Right lobe of liver (tissue), 6 donors: ENCODE data around the gene DNAJC13. TPM values are rescaled to one million over a fixed set of nuclear protein-coding genes. Genes with fewer than 3 reads are reported as not detected.

Experiments
- ATAC-seq, 4 donors: fragments of 200-7000 bp; cut with Tn5 transposase; one replicate each; pipeline ENCODE4 v1.9.1; 2020; ENCODE audit warnings: mild to moderate bottlenecking in 4 of 4, moderate library complexity in 4 of 4
- DNase-seq, 3 donors: peaks; one replicate each; pipeline ENCODE4 v3.0.0-alpha.2; 2020
- H3K27ac ChIP-seq, 3 donors: fragments of 200-600 bp; one replicate each; pipeline ENCODE4 v1.8.0; 2022
- H3K27me3 ChIP-seq, 2 donors: fragments of 200-600 bp; one replicate each; pipeline ENCODE4 v1.8.0; 2022
- H3K36me3 ChIP-seq, 4 donors: fragments of 200-600 bp; sonication (generic) in 1 of 4; one replicate each; pipeline versions ENCODE4 v1.5.1 to v1.8.0; 2017 to 2022; ENCODE audit warnings: control low read depth in 1 of 4
- H3K4me1 ChIP-seq, 4 donors: fragments of 200-600 bp; sonication (generic) in 1 of 4; one replicate each; pipeline versions ENCODE4 v1.5.1 to v1.8.0; 2017 to 2022; ENCODE audit warnings: control low read depth in 1 of 4
- H3K4me3 ChIP-seq, 3 donors: fragments of 200-600 bp; one replicate each; pipeline ENCODE4 v1.8.0; 2022
- H3K9me3 ChIP-seq, 4 donors: fragments of 200-600 bp; sonication (generic) in 1 of 4; one replicate each; pipeline versions ENCODE4 v1.5.1 to v1.8.0; 2017 to 2022; ENCODE audit warnings: control low read depth in 1 of 4
- CTCF ChIP-seq, 4 donors: fragments of 200-600 bp in 3 of 4; fragments of 450-650 bp in 1 of 4; IDR thresholded peaks; one replicate each; pipeline versions ENCODE4 v1.5.1 to v1.8.0; 2016 to 2022; ENCODE audit warnings: antibody characterized with exemption in 4 of 4, mild to moderate bottlenecking in 2 of 4
- POLR2A ChIP-seq: fragments of 450-650 bp; IDR thresholded peaks from one replicate; pipeline ENCODE4 v1.6.1; 2017; ENCODE audit warnings: antibody characterized with exemption, mild to moderate bottlenecking
- WGBS: methylation state at CpG from one replicate; pipeline ENCODE4 v1.1.6; 2018; ENCODE audit warnings: low coverage, low lambda C conversion rate; ENCODE audit not compliant: insufficient coverage; ENCODE audit errors: missing lambda C conversion rate; 5-methylcytosine and 5-hydroxymethylcytosine counted together
- intact Hi-C, 2 donors: fragments of 100-400 bp; cut with DNase I; formaldehyde crosslinking; loops; one replicate each; pipeline versions ENCODE4 v1.11.2 to v1.14.1; 2022
- total RNA-seq, 6 experiments: library from RNA; depleted of rRNA in 2 of 6; stranded (reverse); fragments of >200 nt in 2 of 6; fragmentation: NEBNext Ultra II Directional in 3 of 6; extraction: Animal tissue kit (Norgen Biotek cat#: 25700) in 3 of 6; gene quantifications; one replicate each; pipeline versions ENCODE4 v1.1.0 to v1.2.4, GENCODE V29; 2016 to 2023
- donor health status: DM: no; HTN: yes; CAD: no.
- donor health status: DM: no; HTN: no; CAD: no.
- donor health status: DM: no; HTN: no; CAD: no.
- donor health status: DM: no; HTN: yes; CAD: no.
- donor health status: DM: no; HTN: yes; CAD: no.

Gene DNAJC13
- total RNA-seq, 6 experiments from 2014 or later: 12.6 to 19.4 (median 18.3) TPM

- no peaks in the 10 kb centered on the region for H3K9me3 ChIP-seq
- WGBS: 80% methylated on average over 1 of the region's 1 CpG
- H3K4me3 ChIP-seq: no peak overlapping the region
- ATAC-seq (no peak), DNase-seq (no peak)
- intact Hi-C loops: no loop called here
- H3K27ac ChIP-seq: no peak overlapping the region
- no peaks in the 10 kb centered on the region for H3K27me3 ChIP-seq
- TF ChIP-seq CTCF (IDR thresholded peaks at IDR 0.05) (no peak), POLR2A (no peak)
- peaks cover 8 to 70% (median 15%) of the 10 kb centered on the region in 4 donors for H3K36me3 ChIP-seq
- no peaks in the 10 kb centered on the region for H3K4me1 ChIP-seq
Measured at GRCh38 chr3:132503559-132503958, 86.3 kb downstream of the DNAJC13 start.

- no peak overlapping the region for H3K27ac ChIP-seq
- TF ChIP-seq CTCF (IDR thresholded peaks at IDR 0.05) (no peak), POLR2A (no peak)
- ATAC-seq (no peak), DNase-seq (no peak)
- no peaks in the 10 kb centered on the region for H3K27me3 ChIP-seq
- no peak overlapping the region for H3K4me3 ChIP-seq
- H3K9me3 ChIP-seq: no peaks in the 10 kb centered on the region
- H3K4me1 ChIP-seq: no peaks in the 10 kb centered on the region
- intact Hi-C loops: no loop called here
- H3K36me3 ChIP-seq: peaks cover 8 to 67% (median 13%) of the 10 kb centered on the region in 4 donors
Measured at GRCh38 chr3:132504375-132504933, 87.2 kb downstream of the DNAJC13 start.

GRCh38 chr3:132507657-132508056 is 90.4 kb downstream of the DNAJC13 start:
- no peaks in the 10 kb centered on the region for H3K9me3 ChIP-seq
- no peak for TF ChIP-seq CTCF (IDR thresholded peaks at IDR 0.05)
- no peak for TF ChIP-seq POLR2A
- intact Hi-C loops: no loop called here
- H3K27me3 ChIP-seq: no peaks in the 10 kb centered on the region
- no peak for ATAC-seq
- no peak overlapping the region for H3K4me3 ChIP-seq
- H3K36me3 ChIP-seq: peaks cover 0 to 48% (median 4%) of the 10 kb centered on the region in 4 donors
- no peak for DNase-seq
- no peaks in the 10 kb centered on the region for H3K4me1 ChIP-seq
- H3K27ac ChIP-seq: no peak overlapping the region
- WGBS: 80% methylated on average over 4 of the region's 4 CpGs

- intact Hi-C loops: no loop called here
- 90% methylated on average over 1 of the region's 1 CpG for WGBS
- DNase-seq (no peak), ATAC-seq (no peak)
- Histone ChIP-seq H3K36me3 (peaks cover 0 to 53% (median 4%) of the 10 kb centered on the region in 4 donors), H3K9me3 (no peaks in the 10 kb centered on the region), H3K27me3 (no peaks in the 10 kb centered on the region), H3K27ac (no peak overlapping the region), H3K4me1 (no peaks in the 10 kb centered on the region), H3K4me3 (no peak overlapping the region)
- TF ChIP-seq CTCF (IDR thresholded peaks at IDR 0.05) (no peak), POLR2A (no peak)
Measured at GRCh38 chr3:132509096-132509495, 91.8 kb downstream of the DNAJC13 start.

GRCh38 chr3:132509506-132509905 is 92.2 kb downstream of the DNAJC13 start:
- Histone ChIP-seq H3K4me3 (no peak overlapping the region), H3K4me1 (no peaks in the 10 kb centered on the region), H3K27ac (no peak overlapping the region), H3K36me3 (peaks cover 0 to 55% (median 4%) of the 10 kb centered on the region in 4 donors), H3K27me3 (no peaks in the 10 kb centered on the region), H3K9me3 (no peaks in the 10 kb centered on the region)
- 100% methylated on average over 1 of the region's 1 CpG for WGBS
- DNase-seq (no peak), ATAC-seq (no peak)
- TF ChIP-seq POLR2A (no peak), CTCF (IDR thresholded peaks at IDR 0.05) (no peak)
- intact Hi-C loops: no loop called here
